Fibroblast of the aortic adventitia (primary cell): Measurements from ENCODE around the gene KIAA0232. TPM values are rescaled to one million over a fixed set of nuclear protein-coding genes. Genes with fewer than 3 reads are reported as not detected.

Source experiments
- DNase-seq: peaks from one replicate; pipeline ENCODE4 v3.0.0-alpha.2; 2010; ENCODE audit warnings: low read depth
- H3K4me3 ChIP-seq: 2 replicates; pipeline ENCODE4 v1.5.1; 2011; ENCODE audit warnings: low read depth, mild to moderate bottlenecking, control low read depth, low read length, moderate library complexity
- total RNA-seq: library from RNA; depleted of rRNA; stranded (reverse); fragments of >200 nt; gene quantifications from 2 replicates; pipeline ENCODE4 v1.2.3, GENCODE V29; 2012; ENCODE audit warnings: low replicate concordance
- TF ChIP-seq, protein P1 (sequence below): IDR thresholded peaks from 2 replicates; pipeline ENCODE4 v1.5.1; 2011; ENCODE audit warnings: mild to moderate bottlenecking, low read length, control low read depth, inconsistent platforms; ENCODE audit not compliant: insufficient read depth

The KIAA0232 gene, protein sequence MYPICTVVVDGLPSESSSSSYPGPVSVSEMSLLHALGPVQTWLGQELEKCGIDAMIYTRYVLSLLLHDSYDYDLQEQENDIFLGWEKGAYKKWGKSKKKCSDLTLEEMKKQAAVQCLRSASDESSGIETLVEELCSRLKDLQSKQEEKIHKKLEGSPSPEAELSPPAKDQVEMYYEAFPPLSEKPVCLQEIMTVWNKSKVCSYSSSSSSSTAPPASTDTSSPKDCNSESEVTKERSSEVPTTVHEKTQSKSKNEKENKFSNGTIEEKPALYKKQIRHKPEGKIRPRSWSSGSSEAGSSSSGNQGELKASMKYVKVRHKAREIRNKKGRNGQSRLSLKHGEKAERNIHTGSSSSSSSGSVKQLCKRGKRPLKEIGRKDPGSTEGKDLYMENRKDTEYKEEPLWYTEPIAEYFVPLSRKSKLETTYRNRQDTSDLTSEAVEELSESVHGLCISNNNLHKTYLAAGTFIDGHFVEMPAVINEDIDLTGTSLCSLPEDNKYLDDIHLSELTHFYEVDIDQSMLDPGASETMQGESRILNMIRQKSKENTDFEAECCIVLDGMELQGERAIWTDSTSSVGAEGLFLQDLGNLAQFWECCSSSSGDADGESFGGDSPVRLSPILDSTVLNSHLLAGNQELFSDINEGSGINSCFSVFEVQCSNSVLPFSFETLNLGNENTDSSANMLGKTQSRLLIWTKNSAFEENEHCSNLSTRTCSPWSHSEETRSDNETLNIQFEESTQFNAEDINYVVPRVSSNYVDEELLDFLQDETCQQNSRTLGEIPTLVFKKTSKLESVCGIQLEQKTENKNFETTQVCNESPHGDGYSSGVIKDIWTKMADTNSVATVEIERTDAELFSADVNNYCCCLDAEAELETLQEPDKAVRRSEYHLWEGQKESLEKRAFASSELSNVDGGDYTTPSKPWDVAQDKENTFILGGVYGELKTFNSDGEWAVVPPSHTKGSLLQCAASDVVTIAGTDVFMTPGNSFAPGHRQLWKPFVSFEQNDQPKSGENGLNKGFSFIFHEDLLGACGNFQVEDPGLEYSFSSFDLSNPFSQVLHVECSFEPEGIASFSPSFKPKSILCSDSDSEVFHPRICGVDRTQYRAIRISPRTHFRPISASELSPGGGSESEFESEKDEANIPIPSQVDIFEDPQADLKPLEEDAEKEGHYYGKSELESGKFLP (N-terminal part only)
- total RNA-seq = 18.1 and 28.7 TPM in 2 replicates

DNA sequence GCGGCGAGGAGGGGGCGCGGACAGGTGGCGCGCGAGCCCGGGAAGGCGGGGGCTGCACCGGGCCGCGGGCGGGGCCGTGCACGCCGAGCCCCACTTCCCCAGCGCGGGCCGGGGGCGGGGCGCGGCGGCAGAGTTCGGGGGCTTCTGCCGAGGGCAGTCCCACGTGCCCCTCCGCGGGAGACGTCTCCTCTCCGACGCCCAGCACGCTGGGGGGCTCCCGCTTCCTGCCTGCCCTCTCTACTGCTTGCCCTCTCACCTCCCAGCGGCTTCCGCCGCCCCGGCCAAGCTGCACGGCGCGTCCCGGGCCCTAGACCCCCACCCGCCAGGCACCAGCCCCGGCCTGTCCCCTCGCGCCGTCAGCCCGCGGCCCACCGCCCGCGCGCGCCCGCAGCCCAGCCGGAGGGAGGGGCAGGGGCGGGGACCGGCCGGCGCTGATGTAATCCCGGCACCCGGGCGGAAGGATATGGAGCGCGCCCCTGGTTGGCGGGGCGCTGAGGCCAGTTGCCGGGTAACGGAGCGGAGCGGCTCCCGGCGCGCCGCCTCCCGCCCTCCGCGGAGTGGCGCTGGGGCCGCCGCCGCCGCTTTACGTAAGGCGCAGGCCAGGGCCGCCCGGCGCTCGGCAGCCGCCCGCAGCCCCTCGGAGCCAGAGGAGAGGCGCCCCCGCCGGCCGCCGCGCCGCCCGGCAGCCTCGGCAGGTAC is at the start of gene KIAA0232:
Gene KIAA0232 (plus strand): TSS at position 581 of the 699 bp plus-strand sequence. CDS start 41,727 bp downstream, outside the sequence.
- peak within 1 kb of the TSS; percentile 86 for H3K4me3 ChIP-seq
- TF ChIP-seq, protein P1, sequence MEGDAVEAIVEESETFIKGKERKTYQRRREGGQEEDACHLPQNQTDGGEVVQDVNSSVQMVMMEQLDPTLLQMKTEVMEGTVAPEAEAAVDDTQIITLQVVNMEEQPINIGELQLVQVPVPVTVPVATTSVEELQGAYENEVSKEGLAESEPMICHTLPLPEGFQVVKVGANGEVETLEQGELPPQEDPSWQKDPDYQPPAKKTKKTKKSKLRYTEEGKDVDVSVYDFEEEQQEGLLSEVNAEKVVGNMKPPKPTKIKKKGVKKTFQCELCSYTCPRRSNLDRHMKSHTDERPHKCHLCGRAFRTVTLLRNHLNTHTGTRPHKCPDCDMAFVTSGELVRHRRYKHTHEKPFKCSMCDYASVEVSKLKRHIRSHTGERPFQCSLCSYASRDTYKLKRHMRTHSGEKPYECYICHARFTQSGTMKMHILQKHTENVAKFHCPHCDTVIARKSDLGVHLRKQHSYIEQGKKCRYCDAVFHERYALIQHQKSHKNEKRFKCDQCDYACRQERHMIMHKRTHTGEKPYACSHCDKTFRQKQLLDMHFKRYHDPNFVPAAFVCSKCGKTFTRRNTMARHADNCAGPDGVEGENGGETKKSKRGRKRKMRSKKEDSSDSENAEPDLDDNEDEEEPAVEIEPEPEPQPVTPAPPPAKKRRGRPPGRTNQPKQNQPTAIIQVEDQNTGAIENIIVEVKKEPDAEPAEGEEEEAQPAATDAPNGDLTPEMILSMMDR = no peak

DNA sequence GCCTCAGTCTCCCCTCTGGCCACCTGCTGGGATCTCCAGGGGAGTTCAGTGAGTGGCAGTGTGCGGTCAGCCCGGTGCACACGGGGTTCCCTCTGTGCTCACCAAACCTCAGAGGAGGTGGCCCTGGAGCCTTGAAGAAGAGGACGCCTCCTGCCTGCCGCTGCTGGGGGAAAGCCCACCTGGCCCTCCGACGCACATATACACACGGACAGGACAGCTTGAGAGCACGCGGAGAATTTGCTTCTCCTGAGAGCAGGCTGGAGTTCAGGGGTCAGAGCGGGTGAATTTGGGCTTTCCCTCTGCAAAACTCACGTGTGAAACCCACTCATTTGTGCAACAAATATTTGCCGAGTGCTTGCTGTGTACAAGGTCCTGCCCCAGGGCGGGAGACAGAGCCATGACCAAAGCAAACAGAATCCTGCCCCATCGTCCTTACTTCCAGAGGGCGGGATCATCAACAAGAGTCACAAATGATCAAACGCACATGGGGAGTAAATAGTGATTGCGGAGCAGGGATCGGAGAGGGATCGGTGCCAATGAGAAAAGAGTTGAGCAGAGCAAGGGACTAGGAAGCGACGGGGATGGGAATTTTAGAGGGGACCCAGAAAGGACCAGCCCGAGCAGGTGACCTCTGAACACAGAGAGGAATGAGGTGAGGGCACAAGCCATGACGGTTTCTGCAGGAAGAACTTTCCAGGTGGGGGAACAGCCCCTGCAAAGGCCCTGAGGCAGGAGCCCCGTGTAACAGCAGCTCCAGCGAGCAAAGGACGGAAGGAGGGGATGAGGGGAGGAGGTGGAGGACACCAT is 49.0 kb upstream of the KIAA0232 start:
- no peak for DNase-seq
- no peak overlapping the region for H3K4me3 ChIP-seq
- TF ChIP-seq, protein P1 = no peak

More for the DNA sequence above, at the start of gene KIAA0232:
- peak; percentile 92 for DNase-seq

DNA sequence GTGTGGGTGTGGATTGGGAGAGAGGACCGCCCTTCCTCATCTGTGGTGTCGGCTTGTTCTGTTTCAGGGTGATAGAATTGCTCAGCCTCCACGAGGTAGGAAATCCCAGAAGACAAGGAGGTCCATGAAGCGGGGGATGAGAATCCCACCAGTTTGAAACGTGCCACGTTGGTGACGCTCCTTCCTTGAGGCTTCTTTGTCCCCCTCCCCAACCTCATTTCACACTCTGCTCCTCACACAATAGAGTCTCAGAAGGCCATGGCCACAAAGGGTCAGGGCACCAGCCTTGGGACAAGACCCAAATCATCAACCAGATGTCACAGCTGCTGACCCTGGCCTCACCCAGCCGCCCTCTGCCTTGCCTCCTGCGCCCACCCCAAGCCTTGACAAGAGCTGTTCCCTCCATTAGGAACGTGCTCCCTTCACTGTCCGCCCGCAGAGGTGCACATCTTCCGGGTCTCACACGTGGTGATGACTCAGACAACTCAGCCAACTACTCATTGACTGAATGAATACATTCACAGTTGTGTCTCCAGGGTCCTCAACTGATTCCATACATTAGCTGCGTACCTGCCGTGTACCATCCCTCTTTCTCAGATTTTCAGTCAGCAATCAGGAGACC is 48.3 kb upstream of the KIAA0232 start:
- no peak for DNase-seq
- TF ChIP-seq, protein P1 = no peak
- H3K4me3 ChIP-seq = no peak overlapping the region

DNA sequence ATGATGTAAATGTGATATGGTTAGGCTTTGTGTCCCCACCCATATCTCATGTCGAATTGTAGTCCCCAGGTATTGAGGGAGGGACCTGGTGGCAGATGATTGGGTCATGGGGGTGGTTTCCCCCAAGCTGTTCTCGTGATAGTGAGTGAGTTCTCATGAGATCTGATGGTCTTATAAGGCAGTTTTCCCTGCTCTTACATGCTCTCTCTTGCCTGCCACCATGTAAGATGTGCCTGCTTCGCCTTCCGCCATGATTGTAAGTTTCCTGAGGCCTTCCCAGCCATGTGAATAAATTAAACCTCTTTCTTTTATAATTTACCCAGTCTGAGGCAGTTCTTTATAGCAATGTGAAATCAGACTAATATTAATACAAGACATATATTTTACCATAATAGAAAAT is 42.6 kb upstream of the KIAA0232 start:
- TF ChIP-seq, protein P1 = no peak
- no peak overlapping the region for H3K4me3 ChIP-seq
- no peak for DNase-seq

DNA sequence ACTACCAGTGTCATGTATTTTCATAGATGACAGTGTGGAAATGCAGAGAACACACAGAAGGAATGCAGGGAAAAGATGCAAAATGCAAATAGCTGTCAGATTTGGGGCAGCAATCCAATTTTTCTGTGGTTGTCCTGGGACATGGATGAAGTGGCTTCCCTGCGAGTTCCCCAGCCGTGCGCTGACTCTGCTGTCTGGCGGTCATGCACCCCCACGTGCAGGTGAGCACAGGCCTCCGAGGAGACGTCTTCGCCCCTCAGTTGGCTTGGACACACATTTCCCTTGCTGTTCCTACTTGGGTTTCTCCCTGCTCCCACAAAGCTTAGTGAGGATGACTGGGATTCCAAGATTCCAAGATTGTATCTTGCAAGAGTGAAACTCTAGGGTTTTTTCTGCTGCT is 42.2 kb upstream of the KIAA0232 start:
- DNase-seq = no peak
- TF ChIP-seq, protein P1 = no peak
- no peak overlapping the region for H3K4me3 ChIP-seq
